OCI-LY7 (cell line): ENCODE measurements around the gene DGKH. TPM values are rescaled to one million over a fixed set of nuclear protein-coding genes. Genes with fewer than 3 reads are reported as not detected.

Experiments used
- BruUV-seq: library from RNA; stranded (reverse); fragments of 400-500 nt; replicated peaks from 2 replicates; lab custom pipeline; 2021; lab: Mats Ljungman, UMichigan
- CTCF ChIA-PET: fragments of 300-600 bp; sonication (Branson Sonifier 250); formaldehyde crosslinking; loops from one replicate; lab custom pipeline; 2022; ENCODE audit warnings: antibody characterized with exemption; ENCODE audit not compliant: unreplicated experiment; lab: Charles Lee
- POLR2A ChIA-PET: fragments of 300-600 bp; sonication (Branson Sonifier 250); formaldehyde crosslinking; loops from one replicate; lab custom pipeline; 2022; ENCODE audit warnings: antibody characterized with exemption; lab: Charles Lee
- DNase-seq: peaks from one replicate; pipeline ENCODE4 v3.0.0-alpha.2; 2015; ENCODE audit warnings: low spot score
- H2AFZ ChIP-seq: fragments of 200-600 bp; sonication (generic), shearing (Covaris generic); 2 replicates; pipeline ENCODE4 v1.6.1; 2014; ENCODE audit warnings: mild to moderate bottlenecking, antibody characterized with exemption, low read length, moderate library complexity
- H3K27ac ChIP-seq: fragments of 200-600 bp; sonication (generic); 2 replicates; pipeline ENCODE4 v1.5.1; 2014; ENCODE audit warnings: mixed run types, low read depth, mild to moderate bottlenecking, moderate library complexity, low read length, inconsistent platforms; ENCODE audit not compliant: poor library complexity, severe bottlenecking
- H3K36me3 ChIP-seq: fragments of 200-600 bp; sonication (generic); 2 replicates; pipeline ENCODE4 v1.6.1; 2014; ENCODE audit warnings: mild to moderate bottlenecking, antibody characterized with exemption, low read length, moderate library complexity, mixed read lengths; ENCODE audit not compliant: insufficient read depth
- H3K4me1 ChIP-seq: fragments of 200-600 bp; sonication (generic); 2 replicates; pipeline ENCODE4 v1.5.1; 2014; ENCODE audit warnings: mild to moderate bottlenecking, low read length; ENCODE audit not compliant: insufficient read depth, poor library complexity, severe bottlenecking
- H3K4me2 ChIP-seq: fragments of 200-600 bp; sonication (generic); 2 replicates; pipeline ENCODE4 v1.6.1; 2014; ENCODE audit warnings: mild to moderate bottlenecking, low read length
- H3K4me3 ChIP-seq: fragments of 200-600 bp; sonication (generic); 2 replicates; pipeline ENCODE4 v1.5.1; 2014; ENCODE audit warnings: mild to moderate bottlenecking, low read depth, low read length; ENCODE audit not compliant: poor library complexity, severe bottlenecking
- H3K79me2 ChIP-seq: fragments of 200-600 bp; sonication (generic); 2 replicates; pipeline ENCODE4 v1.6.1; 2016; ENCODE audit warnings: low read depth, mild to moderate bottlenecking, low read length, moderate library complexity, mixed read lengths; ENCODE audit not compliant: insufficient read depth
- H3K9me2 ChIP-seq: fragments of 200-600 bp; sonication (generic); 2 replicates; pipeline ENCODE4 v1.6.1; 2016; ENCODE audit warnings: mild to moderate bottlenecking, low read length, mixed read lengths; ENCODE audit not compliant: insufficient read depth
- H3K9me3 ChIP-seq: fragments of 200-600 bp; sonication (generic); 2 replicates; pipeline ENCODE4 v1.6.1; 2014; ENCODE audit warnings: mild to moderate bottlenecking, mixed run types, low read length, mixed read lengths
- H4K20me1 ChIP-seq: fragments of 200-600 bp; sonication (generic); 2 replicates; pipeline ENCODE4 v1.6.1; 2014; ENCODE audit warnings: mild to moderate bottlenecking, antibody characterized with exemption, low read length, moderate library complexity, mixed read lengths; ENCODE audit not compliant: insufficient read depth
- CTCF ChIP-seq: fragments of 200-600 bp; sonication (generic); conservative IDR thresholded peaks from 2 replicates; pipeline ENCODE4 v1.5.1; 2014; ENCODE audit warnings: mild to moderate bottlenecking, antibody characterized with exemption, low read length, moderate library complexity, mixed read lengths
- EZH2phosphoT487 ChIP-seq: fragments of 200-600 bp; sonication (generic); IDR thresholded peaks from 2 replicates; pipeline ENCODE4 v1.6.1; 2018; ENCODE audit warnings: low read depth, borderline replicate concordance, mild to moderate bottlenecking, mixed run types, antibody characterized with exemption, low read length, moderate library complexity, mixed read lengths
- intact Hi-C: fragments of 100-400 bp; cut with micrococcal nuclease; formaldehyde crosslinking; loops from one replicate; pipeline ENCODE4 v1.10.0; 2022; ENCODE audit not compliant: unreplicated experiment
- total RNA-seq, 2 experiments: library from RNA; depleted of rRNA in 1 of 2; stranded (reverse); fragments of >200 nt in 1 of 2; shearing (Covaris generic) in 1 of 2; gene quantifications; 2 replicates each; pipeline ENCODE4 v1.2.3, GENCODE V29; 2014 to 2022

The DGKH gene
- total RNA-seq, 2 experiments from 2014 or later: 6.2 to 16.1 TPM

GRCh38 chr13:42266473-42266872 lies 218.0 kb downstream of the DGKH start:
- H3K4me2 ChIP-seq: no peak overlapping the region
- H3K36me3 ChIP-seq: peaks cover 7% of the 10 kb centered on the region; the same call in 1 of the 2 replicates
- H3K4me3 ChIP-seq: no peak overlapping the region
- no TSS peak for BruUV-seq
- no peak overlapping the region for H3K27ac ChIP-seq
- H3K4me1 ChIP-seq: peaks cover 9% of the 10 kb centered on the region
- H4K20me1 ChIP-seq: no peaks in the 10 kb centered on the region
- TF ChIP-seq CTCF (no peak), EZH2phosphoT487 (no peak)
- DNase-seq: no peak
- intact Hi-C loops: no loop called here
- no peak overlapping the region for H2AFZ ChIP-seq
- H3K9me3 ChIP-seq: peaks cover 17% of the 10 kb centered on the region; the same call in 1 of the 2 replicates
- POLR2A ChIA-PET: no interaction called here
- H3K9me2 ChIP-seq: no peaks in the 10 kb centered on the region
- H3K79me2 ChIP-seq: no peaks in the 10 kb centered on the region
- CTCF ChIA-PET: interaction anchor here (0.6 kb wide), 1 partner anchor 33 kb away, joined by 3 read pairs; no protein-coding TSS in a partner anchor

- POLR2A ChIA-PET: interaction anchor here (1.1 kb wide), 1 partner anchor 57 kb away, joined by 3 read pairs; no protein-coding TSS in a partner anchor
- peaks cover 24% of the 10 kb centered on the region for H3K4me1 ChIP-seq
- no peak for DNase-seq
- peak overlapping the region; percentile 93 for H3K4me2 ChIP-seq
- no peaks in the 10 kb centered on the region for H4K20me1 ChIP-seq
- H3K36me3 ChIP-seq: peaks cover 7% of the 10 kb centered on the region; the same call in 1 of the 2 replicates
- H3K4me3 ChIP-seq: peak overlapping the region; percentile 82
- no TSS peak for BruUV-seq
- H3K27ac ChIP-seq: peak overlapping the region; percentile 75
- H3K9me3 ChIP-seq: peaks cover 17% of the 10 kb centered on the region; the same call in 1 of the 2 replicates
- intact Hi-C loops: loop anchor here (5.0 to 10.0 kb wide), 5 partner anchors 228 to 974 kb away; no protein-coding TSS in a partner anchor
- peak overlapping the region; percentile 99 for H2AFZ ChIP-seq
- TF ChIP-seq EZH2phosphoT487: no peak
- no peak for TF ChIP-seq CTCF
- no peaks in the 10 kb centered on the region for H3K9me2 ChIP-seq
- CTCF ChIA-PET: no interaction called here
- peaks cover 31% of the 10 kb centered on the region for H3K79me2 ChIP-seq
Measured at GRCh38 chr13:42270160-42270856, 221.9 kb downstream of the DGKH start.

- intact Hi-C loops: loop anchor here (5.0 to 10.0 kb wide), 5 partner anchors 229 to 974 kb away; no protein-coding TSS in a partner anchor
- TF ChIP-seq CTCF (no peak), EZH2phosphoT487 (no peak)
- H3K4me1 ChIP-seq: peaks cover 29% of the 10 kb centered on the region
- H4K20me1 ChIP-seq: no peaks in the 10 kb centered on the region
- peak overlapping the region; percentile 99 for H2AFZ ChIP-seq
- BruUV-seq: TSS peak; percentile 46
- peak overlapping the region; percentile 82 for H3K4me3 ChIP-seq
- CTCF ChIA-PET: interaction anchor here (0.5 to 0.8 kb wide), 2 partner anchors 12 to 56 kb away, joined by 3 read pairs; no protein-coding TSS in a partner anchor
- H3K36me3 ChIP-seq: peaks cover 9% of the 10 kb centered on the region; the same call in 1 of the 2 replicates
- H3K79me2 ChIP-seq: peaks cover 36% of the 10 kb centered on the region
- POLR2A ChIA-PET: interaction anchor here (1.1 kb wide), 1 partner anchor 56 kb away, joined by 3 read pairs; no protein-coding TSS in a partner anchor
- H3K4me2 ChIP-seq: peak overlapping the region; percentile 93
- peaks cover 17% of the 10 kb centered on the region; the same call in 1 of the 2 replicates for H3K9me3 ChIP-seq
- H3K9me2 ChIP-seq: no peaks in the 10 kb centered on the region
- no peak for DNase-seq
- H3K27ac ChIP-seq: peak overlapping the region; percentile 75
Measured at GRCh38 chr13:42270857-42271215, 222.4 kb downstream of the DGKH start.
